ENCODE measurements around the gene ZNF804A. TPM values are rescaled to one million over a fixed set of nuclear protein-coding genes. Genes with fewer than 3 reads are reported as not detected.
A peak's percentile ranks its signal among the peaks of the same experiment; 100 is the strongest.

ZNF804A gene
- total and polyA plus RNA-seq, 7 donors, result 0.14 to 1.1 (median 0.31) TPM; not detected in 2

GRCh38 chr2:184598002-184598315 lies 370 bp upstream of the ZNF804A start:
- 1% methylated on average over 19 of the region's 19 CpGs for WGBS, 2 donors
- Histone ChIP-seq H3K4me3 (peak overlapping the region; percentile 33 to 64 (median 56)), H3K36me3 (no peaks in the 10 kb centered on the region), H3K27me3 (peaks cover 0 to 34% (median 3%) of the 10 kb centered on the region in 3 donors), H3K9me3 (no peaks in the 10 kb centered on the region), H3K27ac (peak overlapping the region in 1 of 4 donors; percentile 38), H3K4me1 (peaks cover 0 to 14% (median 9%) of the 10 kb centered on the region in 4 donors)
- DNase-seq, result no peak
- TF ChIP-seq EP300 (IDR thresholded peaks at IDR 0.05) (no peak), POLR2AphosphoS5 (IDR thresholded peaks at IDR 0.05) (no peak), CTCF (IDR thresholded peaks at IDR 0.05) (no peak), POLR2A (IDR thresholded peaks at IDR 0.05) (no peak)
- intact Hi-C loops (cut with DNase I), result no loop called here

GRCh38 chr2:184599054-184599871 lies 934 bp downstream of the ZNF804A start:
- TF ChIP-seq POLR2AphosphoS5 (IDR thresholded peaks at IDR 0.05) (no peak), POLR2A (IDR thresholded peaks at IDR 0.05) (no peak), CTCF (IDR thresholded peaks at IDR 0.05) (no peak), EP300 (IDR thresholded peaks at IDR 0.05) (no peak)
- DNase-seq, result no peak
- intact Hi-C loops (cut with DNase I), result no loop called here
- no peaks in the 10 kb centered on the region for H3K36me3 ChIP-seq
- peaks cover 0 to 14% (median 9%) of the 10 kb centered on the region in 4 donors for H3K4me1 ChIP-seq
- H3K27ac ChIP-seq, result peak overlapping the region in 1 of 4 donors; percentile 38
- no peaks in the 10 kb centered on the region for H3K9me3 ChIP-seq
- peak overlapping the region; percentile 33 to 64 (median 56) for H3K4me3 ChIP-seq
- H3K27me3 ChIP-seq, result peaks cover 0 to 42% (median 3%) of the 10 kb centered on the region in 3 donors
- WGBS, 2 donors, result 34 to 44% methylated on average over 7 of the region's 7 CpGs

GRCh38 chr2:184599872-184600222 lies 1.5 kb downstream of the ZNF804A start:
- Histone ChIP-seq H3K9me3 (no peaks in the 10 kb centered on the region), H3K27me3 (peaks cover 0 to 42% (median 3%) of the 10 kb centered on the region in 3 donors), H3K36me3 (no peaks in the 10 kb centered on the region), H3K27ac (no peak overlapping the region), H3K4me3 (peak overlapping the region in 1 of 4 donors; percentile 59), H3K4me1 (peaks cover 0 to 14% (median 9%) of the 10 kb centered on the region in 4 donors)
- no peak for DNase-seq
- 64 to 83% methylated on average over 2 of the region's 2 CpGs for WGBS, 2 donors
- intact Hi-C loops (cut with DNase I), result no loop called here
- TF ChIP-seq CTCF (IDR thresholded peaks at IDR 0.05), result no peak
- no peak for TF ChIP-seq POLR2A (IDR thresholded peaks at IDR 0.05)
- TF ChIP-seq POLR2AphosphoS5 (IDR thresholded peaks at IDR 0.05), result no peak
- no peak for TF ChIP-seq EP300 (IDR thresholded peaks at IDR 0.05)

GRCh38 chr2:184602734-184603133 lies 4.4 kb downstream of the ZNF804A start:
- no peaks in the 10 kb centered on the region for H3K36me3 ChIP-seq
- no peak overlapping the region for H3K4me3 ChIP-seq
- no peak overlapping the region for H3K27ac ChIP-seq
- intact Hi-C loops (cut with DNase I), result no loop called here
- H3K9me3 ChIP-seq, result no peaks in the 10 kb centered on the region
- TF ChIP-seq CTCF (IDR thresholded peaks at IDR 0.05), result no peak
- TF ChIP-seq EP300 (IDR thresholded peaks at IDR 0.05), result no peak
- no peak for TF ChIP-seq POLR2AphosphoS5 (IDR thresholded peaks at IDR 0.05)
- no peak for TF ChIP-seq POLR2A (IDR thresholded peaks at IDR 0.05)
- H3K27me3 ChIP-seq, result peaks cover 0 to 42% (median 3%) of the 10 kb centered on the region in 3 donors
- WGBS, 2 donors, result 91 to 96% methylated on average over 3 of the region's 3 CpGs
- peaks cover 0 to 8% (median 6%) of the 10 kb centered on the region in 4 donors for H3K4me1 ChIP-seq
- DNase-seq, result no peak
